ENCODE results near the gene PTPRN2. TPM values are rescaled to one million over a fixed set of nuclear protein-coding genes. Genes with fewer than 3 reads are reported as not detected.

The PTPRN2 gene
- total RNA-seq, 2 experiments from 2014 or later = 0.70 TPM; not detected in 1

DNA sequence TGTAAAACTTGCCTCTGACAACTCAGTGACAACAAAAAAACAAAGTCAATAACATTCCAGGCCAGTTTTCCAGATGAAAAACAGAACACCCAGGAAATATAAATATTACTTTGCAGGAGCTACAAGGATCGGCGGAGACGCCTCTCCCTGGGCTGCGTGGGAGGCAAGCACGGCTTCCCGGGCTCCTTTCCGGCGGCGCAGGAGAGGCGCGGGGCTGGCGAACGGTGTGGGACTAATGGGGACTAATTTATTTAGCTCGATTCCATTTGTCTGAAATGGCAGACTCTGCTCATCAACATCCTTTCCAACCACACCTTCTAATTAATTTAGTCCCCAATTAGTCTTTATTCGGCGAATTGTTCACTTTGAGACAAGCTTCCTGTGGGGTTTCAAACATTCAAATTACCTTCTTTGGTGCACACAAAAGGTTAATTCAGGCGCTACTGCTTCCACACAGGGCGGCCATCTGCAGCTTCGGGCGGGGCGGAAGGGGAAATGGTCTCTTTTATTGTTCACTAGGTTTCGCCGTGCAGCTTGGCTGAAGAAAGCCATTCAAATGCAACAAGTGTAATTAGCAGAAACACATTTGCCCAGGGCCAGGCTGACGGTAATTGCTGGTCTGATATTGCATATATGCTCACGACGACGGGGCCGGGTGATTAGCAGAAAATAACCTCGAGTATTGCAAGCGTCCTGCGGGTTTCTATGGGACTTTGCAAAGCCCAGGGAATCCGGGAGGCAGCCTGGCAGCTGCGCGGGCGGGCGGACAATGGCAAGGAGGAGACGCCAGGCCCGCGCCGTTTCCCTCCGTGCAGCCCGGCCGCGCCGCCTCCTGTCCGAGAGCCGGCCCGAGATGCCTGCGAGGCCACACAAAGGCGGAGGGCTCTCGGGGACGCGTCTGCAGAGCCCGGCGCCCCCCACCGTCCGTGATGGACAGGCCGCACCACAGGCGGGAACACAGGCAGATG lies 270.1 kb downstream of the PTPRN2 start:
- TF ChIP-seq EZH2phosphoT487 (IDR thresholded peaks at IDR 0.05; ENCODE audit: borderline replicate concordance, low read depth, low read length) (no peak), CTCF (conservative IDR thresholded peaks at IDR 0.05; ENCODE audit: low read length) (no peak)
- H3K4me2 ChIP-seq (ENCODE audit: low read length) = no peak overlapping the region
- no peaks in the 10 kb centered on the region for H4K20me1 ChIP-seq (ENCODE audit: insufficient read depth, low read length)
- POLR2A ChIA-PET = no interaction called here
- intact Hi-C loops (cut with micrococcal nuclease; ENCODE audit: unreplicated experiment) = no loop called here
- H3K9me3 ChIP-seq (ENCODE audit: low read length) = no peaks in the 10 kb centered on the region
- no peak for DNase-seq (ENCODE audit: low spot score)
- no peak overlapping the region for H2AFZ ChIP-seq (ENCODE audit: low read length)
- H3K36me3 ChIP-seq (ENCODE audit: insufficient read depth, low read length) = no peaks in the 10 kb centered on the region
- H3K4me1 ChIP-seq (ENCODE audit: insufficient read depth, low read length, poor library complexity, severe bottlenecking) = no peaks in the 10 kb centered on the region
- H3K27ac ChIP-seq (ENCODE audit: low read depth, low read length, poor library complexity, severe bottlenecking) = no peak overlapping the region
- BruUV-seq (replicated peaks) = no TSS peak
- H3K9me2 ChIP-seq (ENCODE audit: insufficient read depth, low read length) = no peaks in the 10 kb centered on the region
- H3K4me3 ChIP-seq (ENCODE audit: low read depth, low read length, poor library complexity, severe bottlenecking) = no peak overlapping the region
- CTCF ChIA-PET (ENCODE audit: unreplicated experiment) = no interaction called here
- no peaks in the 10 kb centered on the region for H3K79me2 ChIP-seq (ENCODE audit: insufficient read depth, low read depth, low read length)

DNA sequence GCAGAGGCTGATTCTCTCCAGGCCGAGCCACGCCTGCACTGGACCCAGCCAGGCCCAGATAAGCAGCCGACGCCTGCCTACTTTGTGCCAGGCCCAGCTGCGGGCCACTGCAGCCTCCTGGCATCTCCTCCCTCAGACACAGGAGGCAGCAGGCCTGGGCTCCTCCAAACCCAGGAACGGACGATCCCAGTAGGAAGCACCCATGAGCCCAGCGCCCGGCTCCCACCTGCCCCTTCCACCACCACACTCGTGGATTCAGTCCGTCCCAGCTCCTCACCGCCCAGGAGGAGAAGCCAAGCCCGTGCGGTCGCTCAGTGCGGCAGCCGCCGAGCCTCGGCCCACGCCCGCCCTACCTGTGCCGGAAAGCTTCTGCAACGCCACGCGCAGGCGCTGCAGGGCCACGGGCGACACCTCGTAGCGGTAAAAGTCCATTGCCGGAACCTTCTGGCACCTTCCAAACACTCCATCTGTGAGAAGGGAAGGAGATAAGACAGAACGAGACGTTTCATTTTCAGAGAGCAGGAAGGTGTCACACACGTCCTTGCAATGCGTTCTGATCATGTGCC lies 271.1 kb downstream of the PTPRN2 start:
- DNase-seq (ENCODE audit: low spot score) = no peak
- no peak overlapping the region for H3K27ac ChIP-seq (ENCODE audit: low read depth, low read length, poor library complexity, severe bottlenecking)
- no peaks in the 10 kb centered on the region for H3K4me1 ChIP-seq (ENCODE audit: insufficient read depth, low read length, poor library complexity, severe bottlenecking)
- H3K4me3 ChIP-seq (ENCODE audit: low read depth, low read length, poor library complexity, severe bottlenecking) = no peak overlapping the region
- TF ChIP-seq CTCF (conservative IDR thresholded peaks at IDR 0.05; ENCODE audit: low read length) (no peak), EZH2phosphoT487 (IDR thresholded peaks at IDR 0.05; ENCODE audit: borderline replicate concordance, low read depth, low read length) (no peak)
- POLR2A ChIA-PET = no interaction called here
- H3K79me2 ChIP-seq (ENCODE audit: insufficient read depth, low read depth, low read length) = no peaks in the 10 kb centered on the region
- intact Hi-C loops (cut with micrococcal nuclease; ENCODE audit: unreplicated experiment) = no loop called here
- H3K9me2 ChIP-seq (ENCODE audit: insufficient read depth, low read length) = no peaks in the 10 kb centered on the region
- no TSS peak for BruUV-seq (replicated peaks)
- no peaks in the 10 kb centered on the region for H3K36me3 ChIP-seq (ENCODE audit: insufficient read depth, low read length)
- no peak overlapping the region for H3K4me2 ChIP-seq (ENCODE audit: low read length)
- 0 out of 2 replicates have a peak, but pooled peaks cover 2% of the 10 kb centered on the region for H3K9me3 ChIP-seq (ENCODE audit: low read length)
- H2AFZ ChIP-seq (ENCODE audit: low read length) = no peak overlapping the region
- no peaks in the 10 kb centered on the region for H4K20me1 ChIP-seq (ENCODE audit: insufficient read depth, low read length)
- CTCF ChIA-PET (ENCODE audit: unreplicated experiment) = no interaction called here

DNA sequence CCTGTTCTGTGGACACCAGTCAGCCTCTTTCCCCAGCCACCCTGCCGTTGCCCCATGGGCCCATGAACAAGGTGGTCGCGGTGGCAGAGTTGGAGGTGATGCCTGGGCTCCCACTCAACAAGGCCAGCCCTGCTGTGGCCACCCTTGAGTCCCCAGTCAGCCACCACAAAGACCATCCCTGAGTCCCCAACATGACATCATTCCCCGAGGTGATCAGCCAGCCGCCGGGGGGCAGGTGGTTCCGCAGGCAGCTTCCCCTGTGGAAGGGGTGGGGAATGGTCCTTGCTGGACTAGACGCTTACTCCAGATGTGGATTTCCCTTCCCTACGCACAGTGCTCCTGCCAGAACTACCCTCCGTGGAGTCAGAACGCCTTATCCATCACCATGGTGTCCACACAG lies 271.7 kb downstream of the PTPRN2 start:
- POLR2A ChIA-PET = no interaction called here
- TF ChIP-seq EZH2phosphoT487 (IDR thresholded peaks at IDR 0.05; ENCODE audit: borderline replicate concordance, low read depth, low read length) = no peak
- no peak for TF ChIP-seq CTCF (conservative IDR thresholded peaks at IDR 0.05; ENCODE audit: low read length)
- no peak for DNase-seq (ENCODE audit: low spot score)

More for the DNA sequence above, 271.7 kb downstream of the PTPRN2 start:
- Histone ChIP-seq H3K36me3 (ENCODE audit: insufficient read depth, low read length) (no peaks in the 10 kb centered on the region), H3K27ac (ENCODE audit: low read depth, low read length, poor library complexity, severe bottlenecking) (no peak overlapping the region), H3K4me2 (ENCODE audit: low read length) (no peak overlapping the region), H3K4me3 (ENCODE audit: low read depth, low read length, poor library complexity, severe bottlenecking) (no peak overlapping the region), H3K9me3 (ENCODE audit: low read length) (0 out of 2 replicates have a peak, but pooled peaks cover 7% of the 10 kb centered on the region), H4K20me1 (ENCODE audit: insufficient read depth, low read length) (no peaks in the 10 kb centered on the region), H2AFZ (ENCODE audit: low read length) (no peak overlapping the region), H3K4me1 (ENCODE audit: insufficient read depth, low read length, poor library complexity, severe bottlenecking) (no peaks in the 10 kb centered on the region), H3K79me2 (ENCODE audit: insufficient read depth, low read depth, low read length) (no peaks in the 10 kb centered on the region), H3K9me2 (ENCODE audit: insufficient read depth, low read length) (no peaks in the 10 kb centered on the region)
- intact Hi-C loops (cut with micrococcal nuclease; ENCODE audit: unreplicated experiment) = no loop called here
- CTCF ChIA-PET (ENCODE audit: unreplicated experiment) = no interaction called here
- BruUV-seq (replicated peaks) = no TSS peak

All from OCI-LY7 (cell line).